Body of pancreas (tissue), 4 donors: ENCODE data around the gene TPI1.

ENCODE experiments used
- CTCF ChIP-seq, 7 experiments: fragments of 450-650 bp in 4 of 7; fragments of 200-600 bp in 3 of 7; sonication (generic) in 3 of 7; IDR thresholded peaks; one replicate each; pipeline ENCODE4 v1.5.1; 2016 to 2019; ENCODE audit warnings: antibody characterized with exemption in 7 of 7
- POLR2A ChIP-seq, 3 donors: fragments of 450-650 bp; IDR thresholded peaks; one replicate each; pipeline ENCODE4 v1.6.1; 2016; ENCODE audit warnings: antibody characterized with exemption in 3 of 3, mild to moderate bottlenecking in 2 of 3

DNA sequence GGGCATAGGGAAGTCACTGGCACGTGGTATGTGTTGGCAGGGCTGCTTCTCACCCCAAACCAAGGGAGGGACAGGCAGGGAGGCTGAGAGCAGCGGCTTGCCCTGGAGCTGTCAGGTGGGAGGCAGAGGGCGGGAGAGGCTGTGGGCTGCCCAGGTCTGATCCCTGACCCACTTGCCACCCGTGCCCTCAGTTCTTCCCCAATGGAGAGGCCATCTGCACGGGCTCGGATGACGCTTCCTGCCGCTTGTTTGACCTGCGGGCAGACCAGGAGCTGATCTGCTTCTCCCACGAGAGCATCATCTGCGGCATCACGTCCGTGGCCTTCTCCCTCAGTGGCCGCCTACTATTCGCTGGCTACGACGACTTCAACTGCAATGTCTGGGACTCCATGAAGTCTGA, 21.9 kb upstream of the TPI1 start:
- TF ChIP-seq CTCF (IDR thresholded peaks at IDR 0.05), result no peak
- no peak for TF ChIP-seq POLR2A (IDR thresholded peaks at IDR 0.05)
